Measurements from ENCODE around the gene DDIT4.

The DDIT4 gene

GRCh38 chr10:72318418-72319262, 44.9 kb downstream of the DDIT4 start:
- no peak for DNase-seq (ENCODE audit: low spot score)

GRCh38 chr10:72319416-72320254, 45.9 kb downstream of the DDIT4 start:
- peak; percentile 77 for DNase-seq (ENCODE audit: low spot score)

DNA sequence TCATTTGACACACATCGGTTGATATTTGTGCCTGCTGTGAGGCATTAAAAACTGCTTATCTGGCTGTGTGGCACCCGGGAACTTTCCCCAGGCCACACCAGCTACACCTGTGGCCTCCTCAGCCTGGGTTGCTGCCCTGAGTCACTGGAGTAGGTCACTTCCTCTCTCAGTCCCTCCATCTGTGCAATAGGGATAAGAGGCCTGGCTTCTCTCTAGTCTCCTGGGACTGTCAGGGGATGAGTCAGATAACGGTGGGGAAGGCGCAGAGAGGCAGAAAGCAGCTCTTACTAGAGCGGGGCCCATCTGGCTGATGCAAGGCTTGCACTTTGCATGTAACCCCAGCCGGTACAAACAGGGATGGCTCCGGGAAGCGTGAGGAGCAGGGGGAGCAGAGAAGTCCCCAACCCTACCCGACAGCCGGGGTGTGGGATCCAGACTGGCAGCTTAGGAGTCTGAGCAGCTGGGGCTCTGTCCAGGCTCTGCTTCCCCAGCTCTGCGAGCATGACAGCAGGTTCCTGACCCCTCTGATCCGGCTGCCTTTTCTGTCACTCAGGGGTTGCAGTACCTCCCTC, 47.0 kb downstream of the DDIT4 start:
- peak; percentile 73 for DNase-seq (ENCODE audit: low spot score)

GRCh38 chr10:72321248-72322029, 47.7 kb downstream of the DDIT4 start:
- DNase-seq (ENCODE audit: low spot score): no peak

- DNase-seq (ENCODE audit: low spot score): no peak
These were observed 48.2 kb downstream of the DDIT4 start for GRCh38 chr10:72322030-72322279.

DNA sequence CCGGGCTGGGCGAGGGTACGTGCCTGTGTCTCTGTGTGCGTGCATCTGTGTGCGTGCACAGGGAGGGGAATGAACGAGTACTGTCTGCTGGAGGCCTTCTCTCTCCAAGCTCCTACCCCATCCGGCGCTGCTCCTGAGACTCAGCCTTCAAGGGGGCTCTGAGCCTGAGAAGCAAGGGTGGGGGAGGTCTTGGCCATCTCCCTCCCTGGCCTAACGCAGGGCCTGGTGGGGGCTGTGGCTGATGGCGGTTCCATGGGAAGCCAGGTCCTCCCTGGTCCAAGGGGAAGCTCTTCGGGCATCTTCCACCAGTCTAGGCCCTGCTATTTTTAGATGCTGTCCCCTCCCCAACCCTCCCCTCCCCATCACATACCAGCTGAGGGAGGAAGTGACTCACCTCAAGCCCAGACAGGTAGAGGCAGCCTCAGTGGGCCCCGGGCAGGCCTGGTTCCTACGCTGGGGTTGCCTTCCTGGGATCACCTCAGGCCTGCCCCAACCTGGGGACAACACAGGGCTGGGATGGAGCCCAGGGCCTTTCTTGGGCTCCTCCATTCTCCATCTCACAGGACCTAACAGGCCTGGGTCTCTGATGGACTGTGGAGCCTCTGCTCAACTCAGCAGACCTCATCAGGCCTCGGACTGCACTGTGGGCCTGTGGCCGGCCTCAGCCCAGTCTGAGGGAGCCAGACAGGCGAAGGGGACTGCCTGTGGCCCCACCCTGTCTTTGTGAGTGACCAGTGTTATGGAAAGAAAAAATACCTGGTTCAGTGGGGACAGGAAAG, 48.7 kb downstream of the DDIT4 start:
- no peak for DNase-seq (ENCODE audit: low spot score)

- no peak for DNase-seq (ENCODE audit: low spot score)
These were observed 49.5 kb downstream of the DDIT4 start for GRCh38 chr10:72323108-72323749.

DNA sequence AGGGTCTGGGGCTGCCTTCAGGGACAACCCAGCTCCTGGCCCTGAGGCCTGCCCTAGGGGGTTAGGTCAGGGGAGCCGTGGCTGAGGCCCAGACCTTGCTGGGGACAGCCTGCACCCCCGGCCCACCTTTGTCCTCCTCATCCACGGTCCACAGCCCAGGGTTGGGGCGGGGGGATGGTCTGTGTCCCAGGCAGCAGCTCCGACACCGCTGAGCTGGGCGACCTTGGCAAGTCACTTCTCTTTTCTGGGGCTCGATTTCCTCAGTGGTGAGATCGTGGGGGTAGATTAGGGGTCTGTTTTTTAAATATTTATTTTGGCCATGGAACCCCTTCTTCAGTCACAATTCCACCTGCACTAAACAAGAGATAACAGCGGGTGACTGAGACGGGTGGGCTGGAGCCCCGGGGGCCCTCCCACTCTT, 50.1 kb downstream of the DDIT4 start:
- DNase-seq (ENCODE audit: low spot score): no peak
